RWPE2 (cell line): ENCODE results near the gene ENTPD2.

ENCODE experiments used
- ATAC-seq: fragments of 200-7000 bp; cut with Tn5 transposase; 3 replicates; pipeline ENCODE4 v1.9.1; 2021; ENCODE audit warnings: low read depth
- DNase-seq: peaks from one replicate; pipeline ENCODE4 v3.0.0-alpha.2; 2020; ENCODE audit warnings: low spot score
- H3K27ac ChIP-seq: fragments of 450-650 bp; 2 replicates; pipeline ENCODE4 v1.5.1; 2017; ENCODE audit warnings: mild to moderate bottlenecking; ENCODE audit not compliant: poor library complexity, severe bottlenecking
- H3K27me3 ChIP-seq: fragments of 250-450 bp; sonication (Bioruptor Pico); 2 replicates; pipeline ENCODE4 v1.5.1; 2021; ENCODE audit warnings: mild to moderate bottlenecking, moderate library complexity; ENCODE audit not compliant: insufficient read depth, poor library complexity, severe bottlenecking
- H3K36me3 ChIP-seq: fragments of 250-450 bp; sonication (Bioruptor Pico); 2 replicates; pipeline ENCODE4 v1.5.1; 2020; ENCODE audit warnings: low read depth, mild to moderate bottlenecking, moderate library complexity
- H3K4me1 ChIP-seq: fragments of 250-450 bp; sonication (Bioruptor Pico); 2 replicates; pipeline ENCODE4 v1.5.1; 2021; ENCODE audit warnings: mild to moderate bottlenecking, moderate library complexity; ENCODE audit not compliant: insufficient read depth, poor library complexity, severe bottlenecking
- H3K4me3 ChIP-seq: fragments of 250-450 bp; sonication (Bioruptor Pico); 2 replicates; pipeline ENCODE4 v1.5.1; 2021; ENCODE audit warnings: mild to moderate bottlenecking, moderate library complexity; ENCODE audit not compliant: severe bottlenecking
- H3K9me3 ChIP-seq: fragments of 250-450 bp; sonication (Bioruptor Pico); 2 replicates; pipeline ENCODE4 v1.5.1; 2021; ENCODE audit warnings: mild to moderate bottlenecking, moderate library complexity; ENCODE audit not compliant: severe bottlenecking
- CTCF ChIP-seq: fragments of 450-650 bp; IDR thresholded peaks from one replicate; pipeline ENCODE4 v1.5.1; 2017; ENCODE audit warnings: mild to moderate bottlenecking, moderate library complexity; ENCODE audit not compliant: poor library complexity, severe bottlenecking

The ENTPD2 gene

GRCh38 chr9:137052998-137053943, 590 bp downstream of the ENTPD2 start:
- Histone ChIP-seq H3K9me3 (no peaks in the 10 kb centered on the region), H3K36me3 (no peaks in the 10 kb centered on the region), H3K27ac (no peak overlapping the region), H3K27me3 (no peaks in the 10 kb centered on the region), H3K4me3 (peak overlapping the region; percentile 46), H3K4me1 (peaks cover 7% of the 10 kb centered on the region)
- DNase-seq (no peak), ATAC-seq (peak; percentile 19)
- no peak for TF ChIP-seq CTCF

GRCh38 chr9:137052293-137052692, 1.6 kb downstream of the ENTPD2 start:
- ATAC-seq: no peak

GRCh38 chr9:137051145-137051724, 2.6 kb downstream of the ENTPD2 start:
- Histone ChIP-seq H3K27me3 (no peaks in the 10 kb centered on the region), H3K4me3 (no peak overlapping the region), H3K36me3 (no peaks in the 10 kb centered on the region), H3K4me1 (peaks cover 7% of the 10 kb centered on the region), H3K9me3 (no peaks in the 10 kb centered on the region), H3K27ac (no peak overlapping the region)
- ATAC-seq (no peak), DNase-seq (no peak)
- TF ChIP-seq CTCF: no peak

More at GRCh38 chr9:137052293-137052692, 1.6 kb downstream of the ENTPD2 start:
- Histone ChIP-seq H3K4me3 (no peak overlapping the region), H3K36me3 (no peaks in the 10 kb centered on the region), H3K4me1 (peaks cover 7% of the 10 kb centered on the region), H3K9me3 (no peaks in the 10 kb centered on the region), H3K27ac (no peak overlapping the region), H3K27me3 (no peaks in the 10 kb centered on the region)
- DNase-seq: no peak
- TF ChIP-seq CTCF: no peak

- Histone ChIP-seq H3K36me3 (no peaks in the 10 kb centered on the region), H3K4me1 (peaks cover 4% of the 10 kb centered on the region), H3K4me3 (no peak overlapping the region), H3K27me3 (no peaks in the 10 kb centered on the region), H3K9me3 (no peaks in the 10 kb centered on the region), H3K27ac (no peak overlapping the region)
- DNase-seq: no peak
- no peak for ATAC-seq
- no peak for TF ChIP-seq CTCF
Measured at GRCh38 chr9:137050570-137050969, 3.3 kb downstream of the ENTPD2 start.
